ENCODE measurements around the gene DGKI. TPM values are rescaled to one million over a fixed set of nuclear protein-coding genes. Genes with fewer than 3 reads are reported as not detected.

The DGKI gene
- total and polyA plus RNA-seq, 8 donors, result under 0.01 to 5.1 (median 0.20) TPM; not detected in 3

DNA sequence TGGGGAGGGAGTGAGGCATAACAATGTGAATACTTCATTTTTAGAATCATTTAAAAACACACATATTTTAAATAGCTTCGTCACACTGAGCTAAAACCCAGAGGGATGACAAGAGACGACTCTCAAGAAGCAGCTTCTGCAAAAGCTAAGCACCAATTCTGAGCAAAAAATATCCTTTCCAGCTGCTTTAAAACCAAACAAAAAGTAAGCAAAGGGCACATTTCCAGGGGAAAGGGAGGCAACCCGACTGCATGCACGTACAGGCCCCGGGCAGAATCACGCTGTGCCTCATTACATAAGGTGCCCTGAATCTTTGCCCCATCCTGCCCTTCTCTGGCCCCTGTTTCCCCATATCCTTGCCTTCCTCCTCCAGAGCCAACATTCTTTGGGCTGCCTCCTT, 78.4 kb downstream of the DGKI start:
- Histone ChIP-seq H3K36me3 (no peaks in the 10 kb centered on the region), H3K9me3 (no peaks in the 10 kb centered on the region), H3K27ac (no peak overlapping the region), H3K27me3 (no peaks in the 10 kb centered on the region), H3K4me3 (no peak overlapping the region), H3K4me1 (no peaks in the 10 kb centered on the region)
- intact Hi-C loops (cut with DNase I; ENCODE audit: low total_unique reads), result no loop called here
- 58 to 70% (median 61%) methylated on average over 6 of the region's 6 CpGs for WGBS, 5 donors
- DNase-seq, result peak in 1 of 2 donors; percentile 13
- TF ChIP-seq POLR2AphosphoS5 (IDR thresholded peaks at IDR 0.05) (no peak), POLR2A (IDR thresholded peaks at IDR 0.05) (no peak)

DNA sequence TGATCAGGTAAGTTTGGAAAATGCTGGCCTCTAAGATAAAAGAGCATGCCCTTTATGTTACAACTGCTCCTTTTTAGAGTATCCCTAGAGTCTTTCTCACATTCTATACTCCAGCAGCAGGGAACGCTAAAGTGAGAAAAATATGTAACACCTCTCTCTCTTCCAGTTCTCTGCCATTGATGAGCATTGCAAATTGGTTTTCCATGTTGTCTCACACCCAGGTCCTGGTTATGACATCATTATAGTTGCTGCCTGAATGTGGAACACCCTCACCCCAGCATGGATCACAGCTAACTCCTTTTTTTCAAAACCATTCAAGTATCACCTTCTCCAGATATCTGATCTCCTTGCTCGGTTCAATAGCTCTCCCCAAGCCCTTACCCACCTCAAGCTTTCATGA, 84.4 kb downstream of the DGKI start:
- Histone ChIP-seq H3K27ac (no peak overlapping the region), H3K36me3 (no peaks in the 10 kb centered on the region), H3K4me3 (no peak overlapping the region), H3K27me3 (no peaks in the 10 kb centered on the region), H3K4me1 (no peaks in the 10 kb centered on the region), H3K9me3 (no peaks in the 10 kb centered on the region)
- intact Hi-C loops (cut with DNase I; ENCODE audit: low total_unique reads), result no loop called here
- TF ChIP-seq POLR2AphosphoS5 (IDR thresholded peaks at IDR 0.05) (no peak), POLR2A (IDR thresholded peaks at IDR 0.05) (no peak), EP300 (IDR thresholded peaks at IDR 0.05) (no peak)
- TF ChIP-seq, protein P1, sequence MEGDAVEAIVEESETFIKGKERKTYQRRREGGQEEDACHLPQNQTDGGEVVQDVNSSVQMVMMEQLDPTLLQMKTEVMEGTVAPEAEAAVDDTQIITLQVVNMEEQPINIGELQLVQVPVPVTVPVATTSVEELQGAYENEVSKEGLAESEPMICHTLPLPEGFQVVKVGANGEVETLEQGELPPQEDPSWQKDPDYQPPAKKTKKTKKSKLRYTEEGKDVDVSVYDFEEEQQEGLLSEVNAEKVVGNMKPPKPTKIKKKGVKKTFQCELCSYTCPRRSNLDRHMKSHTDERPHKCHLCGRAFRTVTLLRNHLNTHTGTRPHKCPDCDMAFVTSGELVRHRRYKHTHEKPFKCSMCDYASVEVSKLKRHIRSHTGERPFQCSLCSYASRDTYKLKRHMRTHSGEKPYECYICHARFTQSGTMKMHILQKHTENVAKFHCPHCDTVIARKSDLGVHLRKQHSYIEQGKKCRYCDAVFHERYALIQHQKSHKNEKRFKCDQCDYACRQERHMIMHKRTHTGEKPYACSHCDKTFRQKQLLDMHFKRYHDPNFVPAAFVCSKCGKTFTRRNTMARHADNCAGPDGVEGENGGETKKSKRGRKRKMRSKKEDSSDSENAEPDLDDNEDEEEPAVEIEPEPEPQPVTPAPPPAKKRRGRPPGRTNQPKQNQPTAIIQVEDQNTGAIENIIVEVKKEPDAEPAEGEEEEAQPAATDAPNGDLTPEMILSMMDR (IDR thresholded peaks at IDR 0.05), result no peak
- DNase-seq, result no peak
- WGBS, 5 donors, result 62 to 85% (median 74%) methylated on average over 2 of the region's 2 CpGs

DNA sequence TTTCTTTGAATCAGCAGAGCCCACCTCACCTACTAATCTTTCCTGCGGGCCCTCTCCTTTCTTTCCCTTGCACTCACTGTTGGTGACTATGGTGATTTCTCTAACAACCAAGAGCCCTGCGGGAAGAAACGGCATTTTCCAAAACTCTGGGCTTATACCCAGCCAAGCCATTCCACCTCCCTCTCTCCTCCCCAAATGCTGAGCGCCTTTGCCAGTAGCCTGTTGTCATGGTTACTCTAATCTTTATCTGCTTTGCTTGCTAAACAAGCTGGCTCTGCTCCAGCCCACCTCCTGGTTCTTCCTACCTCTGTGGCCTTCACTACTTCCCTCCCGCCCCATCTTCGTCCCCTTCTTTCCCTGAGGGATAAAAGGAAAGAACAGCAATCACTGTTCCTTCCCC, 86.7 kb downstream of the DGKI start:
- Histone ChIP-seq H3K27me3 (peaks cover 0 to 3% (median 0%) of the 10 kb centered on the region in 3 donors), H3K4me1 (no peaks in the 10 kb centered on the region), H3K36me3 (no peaks in the 10 kb centered on the region), H3K4me3 (no peak overlapping the region), H3K27ac (no peak overlapping the region), H3K9me3 (no peaks in the 10 kb centered on the region)
- WGBS, 5 donors, result 24 to 43% (median 33%) methylated on average over 6 of the region's 6 CpGs
- intact Hi-C loops (cut with DNase I; ENCODE audit: low total_unique reads), result no loop called here
- TF ChIP-seq POLR2A (IDR thresholded peaks at IDR 0.05) (no peak), EP300 (IDR thresholded peaks at IDR 0.05) (no peak), POLR2AphosphoS5 (IDR thresholded peaks at IDR 0.05) (no peak)
- TF ChIP-seq, protein P1 (IDR thresholded peaks at IDR 0.05), result no peak
- peak in 1 of 2 donors; percentile 28 for DNase-seq

DNA sequence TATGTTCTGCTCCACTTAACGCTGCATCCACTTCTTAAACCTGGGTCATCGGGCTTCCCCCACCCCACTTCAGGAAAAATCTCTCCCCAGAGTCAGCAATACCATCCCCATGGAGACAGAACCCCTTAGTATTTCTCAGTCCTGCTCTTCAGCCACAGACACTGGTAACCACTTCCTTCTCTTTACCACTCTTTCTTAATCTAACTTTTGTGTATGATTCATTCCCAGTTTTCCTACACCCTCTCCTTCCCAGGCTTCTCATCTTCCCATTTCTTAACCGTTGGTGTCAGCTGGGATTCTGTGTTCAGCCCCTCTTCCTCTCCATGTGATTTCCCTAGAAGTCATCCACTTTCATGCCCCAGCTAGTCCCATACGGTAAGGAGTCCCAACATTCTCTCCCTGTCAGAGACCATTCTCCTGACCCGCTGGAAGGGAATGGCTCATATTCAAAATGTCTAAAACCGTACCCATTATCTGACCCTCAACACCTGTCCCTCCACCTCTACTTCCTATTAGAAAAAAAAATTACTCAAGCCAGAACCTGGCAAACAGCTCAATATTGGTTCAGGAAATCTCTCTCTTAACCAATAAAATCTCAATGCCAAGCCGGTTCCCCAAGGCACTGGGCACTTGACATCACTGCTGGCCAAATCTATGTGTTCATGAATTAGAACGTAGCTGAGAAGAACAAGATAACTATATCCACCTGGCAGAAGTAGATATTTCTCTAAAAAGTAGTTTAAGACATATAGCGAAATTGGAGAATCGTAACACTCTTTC, 89.4 kb downstream of the DGKI start:
- 73 to 85% (median 78%) methylated on average over 10 of the region's 10 CpGs for WGBS, 5 donors

More for the DNA sequence above, 89.4 kb downstream of the DGKI start:
- no peak overlapping the region for H3K4me3 ChIP-seq
- intact Hi-C loops (cut with DNase I; ENCODE audit: low total_unique reads), result no loop called here
- TF ChIP-seq, protein P1 (IDR thresholded peaks at IDR 0.05), result no peak
- TF ChIP-seq EP300 (IDR thresholded peaks at IDR 0.05) (no peak), POLR2AphosphoS5 (IDR thresholded peaks at IDR 0.05) (no peak), POLR2A (IDR thresholded peaks at IDR 0.05) (no peak)
- H3K36me3 ChIP-seq, result no peaks in the 10 kb centered on the region
- no peak for DNase-seq
- no peak overlapping the region for H3K27ac ChIP-seq
- peaks cover 0 to 18% (median 0%) of the 10 kb centered on the region in 4 donors for H3K4me1 ChIP-seq
- H3K9me3 ChIP-seq, result no peaks in the 10 kb centered on the region
- peaks cover 0 to 15% (median 6%) of the 10 kb centered on the region in 3 donors for H3K27me3 ChIP-seq

All from stomach (tissue), 9 donors.